Stimulated activated CD4-positive, alpha-beta T cell treated with anti-CD3 and anti-CD28 coated beads, Interleukin-15, amount 100 ng/mL, for 24 hours (primary cell): ENCODE measurements around the gene ONECUT3.

Source experiments
- DNase-seq: peaks from one replicate; pipeline ENCODE4 v3.0.0-alpha.2; 2020

The ONECUT3 gene

DNA sequence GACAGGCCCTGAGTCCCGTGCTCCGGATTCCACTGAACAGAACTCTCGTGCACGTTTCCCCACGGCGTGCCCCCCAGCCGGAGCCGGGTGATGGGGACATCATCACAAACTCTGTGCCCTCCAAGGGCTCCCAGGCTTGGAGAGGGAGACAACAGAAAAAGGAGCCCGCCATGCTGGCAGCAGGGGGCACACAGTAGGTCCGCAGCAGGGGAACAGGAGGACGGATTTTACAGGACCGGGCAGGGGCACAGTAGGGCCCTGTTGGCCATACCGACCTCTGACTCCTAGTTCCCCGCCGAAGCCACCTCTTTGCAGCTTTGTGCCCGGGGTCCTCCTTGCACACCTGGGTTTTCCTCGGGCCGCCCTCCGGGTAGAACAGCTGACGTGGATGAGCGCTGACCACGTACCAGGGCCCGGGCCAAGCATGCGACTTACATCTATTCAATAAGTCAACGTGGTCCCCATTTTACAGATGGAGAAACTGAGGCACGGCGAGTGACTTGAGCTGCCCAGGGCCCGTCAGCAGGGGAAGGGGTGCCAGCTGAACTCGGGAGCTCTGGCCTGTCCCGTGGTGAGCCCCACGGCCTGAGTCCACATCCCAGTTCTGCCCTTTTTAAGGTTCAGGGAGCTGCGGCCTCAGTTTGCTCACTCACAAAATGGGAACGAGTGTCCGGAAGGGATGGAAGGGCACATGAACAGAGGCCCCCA, 10.2 kb upstream of the ONECUT3 start:
- DNase-seq = no peak

- DNase-seq = no peak
Measured at GRCh38 chr19:1744133-1744665, 9.1 kb upstream of the ONECUT3 start.

GRCh38 chr19:1744822-1745563, 8.3 kb upstream of the ONECUT3 start:
- DNase-seq = no peak

- no peak for DNase-seq
Measured at GRCh38 chr19:1745589-1746031, 7.7 kb upstream of the ONECUT3 start.

GRCh38 chr19:1746401-1747284, 6.7 kb upstream of the ONECUT3 start:
- no peak for DNase-seq

DNA sequence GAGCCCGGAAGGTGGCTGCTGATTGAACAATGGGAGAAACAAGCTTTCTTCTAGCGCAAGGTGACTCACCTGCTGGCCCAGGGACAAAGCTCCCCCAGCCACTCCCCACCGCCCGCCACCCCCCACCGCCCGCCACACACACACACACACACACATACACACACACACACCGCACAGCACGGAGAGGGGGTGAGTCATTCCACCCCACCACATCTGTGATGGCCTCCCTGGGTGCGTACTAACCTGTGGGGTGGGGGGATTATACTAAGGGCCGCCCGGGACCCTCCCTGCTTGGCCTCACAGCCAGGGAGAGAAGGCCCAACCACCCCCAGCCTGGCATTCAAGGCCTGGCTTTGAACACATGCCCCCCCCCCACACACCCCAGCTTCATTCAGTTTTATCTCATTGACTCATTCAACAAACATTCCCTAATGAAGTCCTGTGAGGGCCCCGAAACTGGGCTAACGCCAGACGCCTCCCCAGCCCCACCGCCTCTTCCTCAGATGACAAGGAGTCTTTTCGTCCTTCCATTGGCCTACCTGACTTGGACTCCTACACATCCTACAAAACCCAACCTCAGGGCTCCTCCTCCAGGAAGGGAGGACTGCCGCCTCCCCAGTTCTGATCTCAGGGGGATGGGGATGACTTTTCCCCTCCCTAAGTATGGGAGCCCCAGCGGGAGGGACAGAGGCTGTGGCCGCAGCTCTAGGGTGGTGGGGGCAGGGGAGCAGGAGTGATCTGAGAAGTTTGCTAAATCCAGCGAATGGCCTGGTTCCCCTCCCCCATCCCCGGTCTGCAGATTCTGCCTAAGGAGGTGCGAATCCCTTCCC, 5.8 kb upstream of the ONECUT3 start:
- peak; percentile 40 for DNase-seq

GRCh38 chr19:1748115-1748872, 5.0 kb upstream of the ONECUT3 start:
- no peak for DNase-seq

DNA sequence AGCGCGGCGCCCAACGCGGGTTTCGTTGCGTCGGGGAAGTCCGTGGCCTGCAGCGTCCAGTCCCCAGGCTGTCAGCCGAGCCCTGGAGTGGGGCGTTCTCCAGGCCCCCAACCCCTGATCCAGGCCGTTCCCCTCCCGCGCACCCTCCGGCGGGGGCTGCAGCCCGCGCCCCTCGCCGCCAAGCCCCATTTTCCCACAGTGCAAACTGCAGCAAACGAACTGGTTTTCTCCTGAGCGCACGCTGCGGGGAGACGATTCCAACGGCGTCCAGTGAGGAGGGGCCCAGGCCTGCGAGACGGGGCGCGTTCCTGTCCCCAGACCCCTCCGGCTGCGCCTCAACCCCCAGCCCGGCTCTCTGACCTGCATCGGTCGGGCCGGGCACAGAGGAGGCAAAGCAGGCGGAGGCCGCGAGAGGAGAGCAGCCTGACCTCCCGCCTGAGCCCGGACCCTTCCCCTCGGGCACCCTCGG, 4.4 kb upstream of the ONECUT3 start:
- DNase-seq = no peak

DNA sequence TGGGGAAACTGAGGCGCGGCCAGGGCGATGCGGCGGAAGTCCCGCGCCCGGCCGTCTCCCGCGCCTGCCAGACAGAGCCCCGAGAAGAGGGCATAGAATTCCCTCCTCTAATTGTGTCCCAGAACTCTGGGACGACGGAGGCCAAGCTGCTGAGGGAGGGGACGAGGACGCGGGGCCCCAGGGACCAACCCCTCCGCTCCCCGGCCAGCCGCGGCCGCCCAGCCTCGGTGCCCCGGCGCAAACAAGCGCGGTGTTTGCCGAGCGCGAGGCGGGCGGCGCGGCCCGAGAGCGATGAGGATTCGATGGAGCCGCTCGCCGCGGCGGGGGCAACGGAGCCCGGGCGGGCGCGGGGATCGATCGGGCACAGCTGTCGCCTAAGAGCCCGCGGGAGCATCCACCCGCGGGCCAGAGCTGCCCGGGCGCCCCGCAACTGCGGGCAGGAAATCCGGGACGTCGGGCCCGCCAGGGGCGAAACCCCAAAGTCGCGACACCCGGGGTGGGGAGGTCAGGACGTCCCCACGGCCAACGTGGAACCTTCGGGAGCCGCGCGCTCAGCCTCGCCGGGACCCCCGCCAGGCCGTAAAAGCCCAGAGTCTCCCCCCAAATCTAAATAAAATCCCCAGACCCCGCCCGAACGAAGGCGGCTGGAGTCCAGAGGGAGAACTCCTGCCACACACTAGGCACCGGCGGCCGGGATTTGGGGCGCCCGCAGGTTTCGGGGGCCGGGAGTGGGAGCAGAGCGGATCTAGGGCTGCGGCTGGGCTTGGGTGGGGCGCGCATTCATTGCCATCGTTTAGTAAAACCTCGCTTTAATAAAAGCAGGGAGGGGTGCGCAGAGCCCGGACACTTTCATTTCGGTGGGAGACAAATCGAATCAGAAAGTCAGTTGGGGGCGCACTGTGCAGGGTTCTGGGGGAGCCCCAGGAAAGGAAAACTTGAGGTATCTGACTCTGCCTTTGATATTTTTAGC, 3.6 kb upstream of the ONECUT3 start:
- no peak for DNase-seq

DNA sequence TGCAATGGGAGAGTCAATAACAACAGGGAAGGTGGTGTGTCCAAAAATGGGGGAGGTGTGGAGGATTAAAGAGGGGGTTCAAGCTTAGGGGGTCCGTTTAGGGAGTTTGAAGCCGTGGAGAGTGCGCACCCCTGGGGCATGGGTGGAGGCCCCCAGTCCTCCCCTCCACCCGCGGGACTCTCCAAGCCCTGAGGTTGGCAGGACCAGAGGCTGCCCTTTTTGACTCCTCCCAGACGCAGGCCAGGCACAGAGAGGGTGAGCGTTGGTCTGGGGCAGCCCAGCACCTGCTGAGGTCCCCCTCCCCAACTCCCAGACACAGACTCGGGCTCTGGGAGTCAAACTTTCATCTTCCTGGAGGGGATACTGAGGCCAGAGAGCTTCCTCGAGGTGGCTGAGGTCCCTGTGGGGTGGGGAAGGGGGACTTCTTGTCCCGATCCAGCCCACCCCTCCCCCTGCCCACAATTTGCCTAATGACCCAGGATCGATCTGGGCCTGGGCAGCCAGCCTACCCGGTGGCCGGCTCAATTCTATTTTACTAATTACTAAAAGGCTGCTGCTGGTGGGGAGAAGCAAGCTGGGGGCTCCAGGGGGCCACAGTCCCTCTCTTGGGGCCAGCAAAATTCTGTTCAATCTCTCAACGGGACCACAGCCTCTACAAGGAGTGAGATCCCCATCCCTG, 2.8 kb upstream of the ONECUT3 start:
- no peak for DNase-seq

GRCh38 chr19:1751367-1752008, 1.8 kb upstream of the ONECUT3 start:
- no peak for DNase-seq

DNA sequence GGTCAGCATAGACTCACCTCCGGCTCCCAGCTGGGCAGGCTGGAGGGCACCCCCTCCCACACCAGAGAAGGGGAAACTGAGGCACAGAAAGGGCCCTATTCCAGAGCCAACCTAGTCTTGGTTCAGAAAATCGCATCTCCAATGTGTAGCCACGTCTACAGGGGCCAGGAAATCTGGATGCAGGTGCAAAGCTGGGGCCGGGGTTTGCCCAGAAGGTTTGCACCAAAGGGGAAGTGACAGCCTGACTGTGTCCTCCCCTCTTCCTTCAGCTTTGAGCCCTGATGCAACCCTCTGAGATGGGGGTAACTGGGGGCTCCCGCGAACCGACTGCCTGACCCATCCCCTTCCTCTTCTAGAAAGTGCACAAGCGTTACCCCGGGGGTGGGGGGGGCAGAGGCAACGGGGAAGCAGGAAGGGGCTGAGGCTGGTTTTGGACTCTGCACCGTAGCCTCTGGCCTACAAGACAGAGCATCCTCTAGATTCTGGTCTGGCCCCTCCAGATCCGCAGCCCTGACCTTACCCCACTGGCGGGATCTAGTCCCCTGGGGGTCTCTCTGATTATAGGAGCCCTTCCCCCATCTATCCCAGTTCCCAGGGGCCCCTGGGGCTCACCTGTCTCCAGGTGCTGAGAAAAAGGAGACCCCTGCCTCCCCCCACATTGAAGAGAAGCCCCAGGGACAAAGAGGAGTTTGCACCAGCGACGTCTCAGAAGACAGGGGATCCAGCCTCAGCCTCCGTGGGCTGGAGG, 1.1 kb upstream of the ONECUT3 start:
- DNase-seq = no peak

GRCh38 chr19:1754018-1754635, 821 bp downstream of the ONECUT3 start:
- no peak for DNase-seq

GRCh38 chr19:1754636-1755466, 1.5 kb downstream of the ONECUT3 start:
- peak; percentile 35 for DNase-seq

DNA sequence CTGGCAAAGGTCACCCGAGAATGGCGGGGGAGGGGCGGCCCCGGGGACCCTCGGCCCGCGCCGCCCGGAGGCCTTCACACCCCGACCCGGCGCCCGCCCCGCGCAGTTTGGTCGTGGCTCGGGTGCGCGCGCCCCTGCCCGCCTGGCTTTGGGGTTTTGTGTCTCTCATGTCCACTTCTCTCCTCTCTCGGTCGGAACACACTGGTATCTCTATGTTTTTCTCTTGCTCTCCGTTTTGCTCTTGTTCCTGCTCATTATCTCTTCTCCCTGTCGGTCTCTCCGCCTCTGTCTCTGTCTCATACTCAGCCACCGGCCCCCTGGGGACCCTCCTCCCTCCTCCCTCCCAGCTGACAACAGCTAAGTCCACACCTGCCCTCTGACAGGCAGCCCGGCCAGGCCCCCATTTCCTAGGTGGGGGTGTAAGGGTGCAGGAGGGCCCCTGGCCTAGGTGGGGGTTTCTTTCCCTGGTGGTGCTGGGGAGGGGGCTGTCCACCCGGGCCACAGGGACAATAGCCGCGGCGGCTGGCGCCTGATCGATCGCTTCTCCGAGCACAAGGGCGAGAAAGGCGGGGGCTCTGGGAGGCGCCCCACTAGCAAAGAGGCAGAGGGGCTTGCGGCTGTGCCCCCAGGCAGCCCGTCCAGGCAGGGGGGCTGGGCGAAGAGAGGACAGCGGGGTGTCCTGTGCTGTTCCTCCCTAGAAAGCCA, 2.3 kb downstream of the ONECUT3 start:
- DNase-seq = no peak

- no peak for DNase-seq
Measured at GRCh38 chr19:1756264-1756663, 3.0 kb downstream of the ONECUT3 start.
